Heart left ventricle (tissue), 16 donors: ENCODE measurements around the gene PCAT7. TPM values are rescaled to one million over a fixed set of nuclear protein-coding genes. Genes with fewer than 3 reads are reported as not detected.
A peak's percentile ranks its signal among the peaks of the same experiment; 100 is the strongest.

ENCODE experiments used
- ATAC-seq, 4 donors: fragments of 200-7000 bp; cut with Tn5 transposase; one replicate each; pipeline ENCODE4 v1.9.1; 2020 to 2022; ENCODE audit warnings: moderate library complexity in 4 of 4, mild to moderate bottlenecking in 3 of 4, moderate number of reproducible peaks in 1 of 4
- DNase-seq, 5 donors: peaks; one replicate each; pipeline ENCODE4 v3.0.0-alpha.2; 2020
- H3K27ac ChIP-seq, 12 donors: fragments of 200-600 bp; sonication (generic) in 4 of 12; one replicate each; pipeline versions ENCODE4 v1.5.0 to v1.8.0; 2016 to 2022; ENCODE audit warnings: mild to moderate bottlenecking in 2 of 12
- H3K27me3 ChIP-seq, 9 donors: fragments of 200-600 bp; sonication (generic) in 2 of 9; one replicate each; pipeline versions ENCODE4 v1.5.1 to v1.8.0; 2016 to 2022; ENCODE audit warnings: mild to moderate bottlenecking in 3 of 9
- H3K36me3 ChIP-seq, 9 donors: fragments of 200-600 bp; sonication (generic) in 2 of 9; one replicate each; pipeline versions ENCODE4 v1.5.0 to v1.8.0; 2018 to 2022; ENCODE audit warnings: mild to moderate bottlenecking in 2 of 9
- H3K4me1 ChIP-seq, 12 donors: fragments of 200-600 bp; sonication (generic) in 4 of 12; one replicate each; pipeline versions ENCODE4 v1.5.0 to v1.8.0; 2016 to 2022; ENCODE audit warnings: mild to moderate bottlenecking in 3 of 12
- H3K4me3 ChIP-seq, 12 donors: fragments of 200-600 bp; sonication (generic) in 4 of 12; one replicate each; pipeline versions ENCODE4 v1.5.0 to v1.8.0; 2017 to 2022; ENCODE audit warnings: mild to moderate bottlenecking in 9 of 12, moderate library complexity in 4 of 12
- H3K9me3 ChIP-seq, 12 donors: fragments of 200-600 bp; sonication (generic) in 4 of 12; one replicate each; pipeline versions ENCODE4 v1.5.0 to v1.8.0; 2016 to 2022; ENCODE audit warnings: mild to moderate bottlenecking in 1 of 12
- POLR2A ChIP-seq, 2 donors: fragments of 450-650 bp; IDR thresholded peaks; one replicate each; pipeline ENCODE4 v1.6.1; 2017; ENCODE audit warnings: antibody characterized with exemption in 2 of 2, mild to moderate bottlenecking in 2 of 2, moderate library complexity in 2 of 2
- WGBS, 4 donors: extraction: QIAGEN DNeasy Blood & Tissue Kit in 2 of 4; methylation state at CpG; one replicate each; pipeline versions ENCODE4 v1.1.5 to v1.1.7; 2013 to 2018; 5-methylcytosine and 5-hydroxymethylcytosine counted together
- intact Hi-C, 10 donors: fragments of 100-400 bp; cut with DNase I; formaldehyde crosslinking; loops; one replicate each; pipeline versions ENCODE4 v1.11.1 to v1.14.2; 2022
- polyA plus RNA-seq, 2 donors: library from polyadenylated mRNA; stranded (reverse); fragments of 200-250 nt; gene quantifications; one replicate each; pipeline ENCODE4 v1.2.3, GENCODE V29; 2013
- total RNA-seq, 9 donors: library from RNA; depleted of rRNA in 2 of 9; stranded (reverse); fragments of >200 nt in 2 of 9; fragmentation: NEBNext Ultra II Directional in 3 of 9; extraction: Animal tissue kit (Norgen Biotek cat#: 25700) in 3 of 9; gene quantifications; one replicate each; pipeline versions ENCODE4 v1.1.0 to v1.2.4, GENCODE V29; 2016 to 2023
- TF ChIP-seq, protein P1 (sequence below), 12 donors: fragments of 200-600 bp; sonication (generic) in 4 of 12; IDR thresholded peaks; one replicate each; pipeline versions ENCODE4 v1.5.0 to v1.8.0; 2018 to 2022; ENCODE audit warnings: antibody characterized with exemption in 12 of 12, mild to moderate bottlenecking in 5 of 12
- donor health status: ischemic (EF 13 %, LVEDD 7.1; RV severe dilation, severe dysfunction).
- donor health status: healthy with polysubstance abuse.
- donor health status: DM: no; HTN: yes; CAD: no.
- donor health status: DM: no; HTN: no; CAD: no.
- donor health status: ischemic (EF 25% LVEDD 6.9; RV normal size, moderate dysfunction).
- donor health status: ischemic (EF 25% LVEDD 5.7; RV mildly dilated, moderate dysfunction).
- donor health status: healthy.
- donor health status: DM: yes; HTN: yes; CAD: no.
- donor health status: ischemic (EF 35%, LVEDD 5.7; RV mildly dilated, moderate dysfunction).
- donor health status: nonischemic (EF 11% LVEDD 7.7; RV severe dilation, severe dysfunction).
- donor health status: DM: yes; HTN: yes; CAD: no.
- donor health status: PGD.
- donor health status: ischemic (EF 29% LVEDD 5.4; RV normal size, mild dysfunction).
- donor health status: nonischemic (EF 23%, LVEDD 6.1; RV moderate dilation, normal function).

The PCAT7 gene
- total and polyA plus RNA-seq, 11 donors: not detected

DNA sequence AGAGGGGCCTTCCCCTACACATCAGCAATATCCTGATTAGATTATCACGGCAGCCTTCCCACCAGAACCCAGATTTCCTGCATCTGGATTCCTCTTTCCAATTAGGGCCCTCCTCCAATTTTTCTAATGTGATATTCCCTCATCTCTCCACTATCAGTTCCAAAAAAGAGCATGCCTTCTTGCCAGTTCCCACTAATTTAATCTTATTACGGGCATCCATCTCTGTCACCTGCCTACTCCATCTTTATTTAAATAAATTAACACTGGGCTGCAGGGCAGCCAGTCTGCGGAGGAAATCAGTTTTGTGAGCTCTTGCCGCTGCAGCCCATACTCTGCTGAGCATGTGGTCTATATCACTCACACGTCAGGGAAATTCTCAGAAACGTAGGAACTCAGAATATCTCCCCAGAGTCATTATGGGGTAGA is 55.3 kb downstream of the PCAT7 start:
- Histone ChIP-seq H3K4me1 (peaks cover 0 to 4% (median 0%) of the 10 kb centered on the region in 12 donors), H3K36me3 (no peaks in the 10 kb centered on the region), H3K27ac (no peak overlapping the region), H3K4me3 (no peak overlapping the region), H3K27me3 (peaks cover 0 to 5% (median 0%) of the 10 kb centered on the region in 9 donors), H3K9me3 (no peaks in the 10 kb centered on the region)
- DNase-seq (no peak), ATAC-seq (peak in 1 of 4 donors; percentile 45)
- WGBS, 4 donors: 28 to 44% (median 37%) methylated on average over 6 of the region's 6 CpGs
- intact Hi-C loops: no loop called here
- TF ChIP-seq POLR2A (IDR thresholded peaks at IDR 0.05): no peak
- TF ChIP-seq, protein P1, sequence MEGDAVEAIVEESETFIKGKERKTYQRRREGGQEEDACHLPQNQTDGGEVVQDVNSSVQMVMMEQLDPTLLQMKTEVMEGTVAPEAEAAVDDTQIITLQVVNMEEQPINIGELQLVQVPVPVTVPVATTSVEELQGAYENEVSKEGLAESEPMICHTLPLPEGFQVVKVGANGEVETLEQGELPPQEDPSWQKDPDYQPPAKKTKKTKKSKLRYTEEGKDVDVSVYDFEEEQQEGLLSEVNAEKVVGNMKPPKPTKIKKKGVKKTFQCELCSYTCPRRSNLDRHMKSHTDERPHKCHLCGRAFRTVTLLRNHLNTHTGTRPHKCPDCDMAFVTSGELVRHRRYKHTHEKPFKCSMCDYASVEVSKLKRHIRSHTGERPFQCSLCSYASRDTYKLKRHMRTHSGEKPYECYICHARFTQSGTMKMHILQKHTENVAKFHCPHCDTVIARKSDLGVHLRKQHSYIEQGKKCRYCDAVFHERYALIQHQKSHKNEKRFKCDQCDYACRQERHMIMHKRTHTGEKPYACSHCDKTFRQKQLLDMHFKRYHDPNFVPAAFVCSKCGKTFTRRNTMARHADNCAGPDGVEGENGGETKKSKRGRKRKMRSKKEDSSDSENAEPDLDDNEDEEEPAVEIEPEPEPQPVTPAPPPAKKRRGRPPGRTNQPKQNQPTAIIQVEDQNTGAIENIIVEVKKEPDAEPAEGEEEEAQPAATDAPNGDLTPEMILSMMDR (IDR thresholded peaks at IDR 0.05): no peak

DNA sequence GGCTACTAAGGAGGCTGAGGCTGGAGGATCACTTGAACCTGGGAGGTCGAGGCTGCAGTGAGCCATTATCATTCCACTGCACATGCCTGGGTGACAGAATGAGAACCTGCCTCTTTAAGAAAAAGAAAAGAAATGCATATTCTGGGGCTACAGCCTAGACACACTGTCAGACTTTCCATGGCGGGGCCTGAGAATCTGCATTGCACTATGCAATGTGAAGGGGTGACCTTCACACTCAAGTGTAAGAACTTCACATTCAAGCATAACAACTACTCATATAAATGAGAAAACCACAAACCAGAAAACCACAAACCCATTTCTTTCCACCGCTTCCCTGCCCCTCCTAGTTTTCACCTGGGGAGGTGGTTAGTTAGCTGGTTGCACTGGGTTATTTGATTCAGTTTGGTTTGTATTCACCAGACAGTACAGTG is 56.8 kb downstream of the PCAT7 start:
- WGBS, 4 donors: 78 to 93% (median 87%) methylated on average over 3 of the region's 3 CpGs
- Histone ChIP-seq H3K4me3 (no peak overlapping the region), H3K4me1 (peaks cover 0 to 4% (median 0%) of the 10 kb centered on the region in 12 donors), H3K27ac (no peak overlapping the region), H3K36me3 (no peaks in the 10 kb centered on the region), H3K27me3 (peaks cover 0 to 5% (median 0%) of the 10 kb centered on the region in 9 donors), H3K9me3 (no peaks in the 10 kb centered on the region)
- intact Hi-C loops: no loop called here
- DNase-seq: no peak
- no peak for TF ChIP-seq POLR2A (IDR thresholded peaks at IDR 0.05)
- TF ChIP-seq, protein P1 (IDR thresholded peaks at IDR 0.05): no peak
- no peak for ATAC-seq

DNA sequence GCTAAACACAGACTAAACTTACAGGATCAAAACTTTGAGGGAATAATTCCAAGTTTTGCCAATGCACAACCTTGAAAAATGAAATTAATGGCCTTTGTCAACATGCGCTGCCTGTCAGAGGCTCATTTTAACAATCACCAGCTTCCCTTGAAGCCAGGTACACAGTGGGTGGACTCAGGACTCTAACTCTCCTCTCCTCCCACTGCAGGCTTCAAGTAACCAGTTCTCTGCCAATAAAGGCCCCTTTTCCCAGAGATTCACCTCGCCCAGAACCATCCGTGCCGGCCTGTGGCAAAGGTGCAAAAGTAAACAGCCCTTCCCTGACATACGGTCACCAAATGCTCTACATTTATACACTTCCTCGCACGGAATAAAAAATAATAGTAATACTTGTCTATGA is 57.2 kb downstream of the PCAT7 start:
- Histone ChIP-seq H3K36me3 (no peaks in the 10 kb centered on the region), H3K4me1 (peaks cover 0 to 4% (median 0%) of the 10 kb centered on the region in 12 donors), H3K27me3 (peaks cover 0 to 3% (median 0%) of the 10 kb centered on the region in 9 donors), H3K9me3 (no peaks in the 10 kb centered on the region), H3K27ac (no peak overlapping the region), H3K4me3 (no peak overlapping the region)
- TF ChIP-seq POLR2A (IDR thresholded peaks at IDR 0.05): no peak
- TF ChIP-seq, protein P1 (IDR thresholded peaks at IDR 0.05): no peak
- DNase-seq (no peak), ATAC-seq (no peak)
- 90 to 94% (median 92%) methylated on average over 7 of the region's 7 CpGs for WGBS, 4 donors
- intact Hi-C loops: no loop called here

DNA sequence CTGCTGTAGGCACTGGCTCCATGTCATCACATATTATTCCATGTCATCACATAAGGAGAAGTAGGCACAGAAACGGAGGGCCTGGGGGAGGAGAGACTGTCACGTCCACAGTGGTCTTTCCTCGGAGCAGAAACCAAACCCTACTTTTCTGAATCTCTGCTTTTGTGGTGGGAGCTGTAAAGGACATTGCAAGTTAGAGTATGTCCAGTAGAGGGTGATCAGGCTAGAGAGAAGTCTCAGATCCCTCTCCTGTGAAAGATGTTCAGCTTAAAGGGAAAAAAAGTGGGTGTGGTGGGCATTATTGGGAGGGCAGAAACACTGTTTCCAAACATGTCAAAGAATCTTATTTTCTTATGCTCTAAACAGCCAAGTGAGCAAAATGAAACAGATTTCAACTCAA is 58.1 kb downstream of the PCAT7 start:
- intact Hi-C loops: no loop called here
- Histone ChIP-seq H3K36me3 (no peaks in the 10 kb centered on the region), H3K27ac (no peak overlapping the region), H3K4me3 (no peak overlapping the region), H3K4me1 (peaks cover 0 to 3% (median 0%) of the 10 kb centered on the region in 12 donors), H3K9me3 (no peaks in the 10 kb centered on the region), H3K27me3 (no peaks in the 10 kb centered on the region)
- 77 to 86% (median 80%) methylated on average over 3 of the region's 3 CpGs for WGBS, 4 donors
- ATAC-seq (no peak), DNase-seq (no peak)
- TF ChIP-seq, protein P1 (IDR thresholded peaks at IDR 0.05): no peak
- no peak for TF ChIP-seq POLR2A (IDR thresholded peaks at IDR 0.05)
